ENCODE data around the gene MRPL2.

DNA sequence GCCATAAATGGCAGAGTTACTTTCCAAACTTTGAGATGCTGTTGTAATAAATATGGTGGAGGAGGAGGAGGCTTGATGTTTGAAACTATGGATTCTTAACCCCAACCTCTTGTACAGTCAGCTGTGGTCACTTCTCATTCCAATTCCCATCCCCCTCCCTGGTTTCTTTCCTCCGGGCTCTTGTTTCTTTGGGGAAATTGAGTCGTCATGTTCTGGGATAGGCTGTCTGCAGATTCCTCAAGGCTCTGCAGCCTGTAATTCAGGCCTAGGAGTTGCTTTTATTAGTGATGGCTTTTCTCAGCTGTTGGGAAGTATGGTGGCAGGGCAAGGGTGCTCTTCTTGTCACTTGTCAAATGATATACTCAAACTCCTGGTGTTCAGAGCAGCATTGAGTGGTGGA, 19.5 kb upstream of the MRPL2 start:
- TF ChIP-seq POLR2AphosphoS5 (IDR thresholded peaks at IDR 0.05), result no peak
- TF ChIP-seq, protein P1, sequence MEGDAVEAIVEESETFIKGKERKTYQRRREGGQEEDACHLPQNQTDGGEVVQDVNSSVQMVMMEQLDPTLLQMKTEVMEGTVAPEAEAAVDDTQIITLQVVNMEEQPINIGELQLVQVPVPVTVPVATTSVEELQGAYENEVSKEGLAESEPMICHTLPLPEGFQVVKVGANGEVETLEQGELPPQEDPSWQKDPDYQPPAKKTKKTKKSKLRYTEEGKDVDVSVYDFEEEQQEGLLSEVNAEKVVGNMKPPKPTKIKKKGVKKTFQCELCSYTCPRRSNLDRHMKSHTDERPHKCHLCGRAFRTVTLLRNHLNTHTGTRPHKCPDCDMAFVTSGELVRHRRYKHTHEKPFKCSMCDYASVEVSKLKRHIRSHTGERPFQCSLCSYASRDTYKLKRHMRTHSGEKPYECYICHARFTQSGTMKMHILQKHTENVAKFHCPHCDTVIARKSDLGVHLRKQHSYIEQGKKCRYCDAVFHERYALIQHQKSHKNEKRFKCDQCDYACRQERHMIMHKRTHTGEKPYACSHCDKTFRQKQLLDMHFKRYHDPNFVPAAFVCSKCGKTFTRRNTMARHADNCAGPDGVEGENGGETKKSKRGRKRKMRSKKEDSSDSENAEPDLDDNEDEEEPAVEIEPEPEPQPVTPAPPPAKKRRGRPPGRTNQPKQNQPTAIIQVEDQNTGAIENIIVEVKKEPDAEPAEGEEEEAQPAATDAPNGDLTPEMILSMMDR (IDR thresholded peaks at IDR 0.05), result no peak

All from esophagus muscularis mucosa (tissue), 3 donors.